ENCODE results near the gene HSPA9.

HSPA9 gene

GRCh38 chr5:138575194-138576015 lies at the start of gene HSPA9:
Gene HSPA9 (minus strand): TSS chr5:138575401. CDS start chr5:138575318, 83 bp downstream.
- DNase-seq (ENCODE audit: low read depth in 2 of 2), result peak; percentile 88 to 92

GRCh38 chr5:138623053-138623452 lies 47.9 kb upstream of the HSPA9 start:
- DNase-seq (ENCODE audit: low read depth in 2 of 2), result no peak

- no peak for DNase-seq (ENCODE audit: low read depth in 2 of 2)
Observed at GRCh38 chr5:138622051-138622450, 46.9 kb upstream of the HSPA9 start.

- DNase-seq (ENCODE audit: low read depth in 2 of 2), result no peak
Observed at GRCh38 chr5:138620663-138621224, 45.5 kb upstream of the HSPA9 start.

GRCh38 chr5:138616508-138616907 lies 41.3 kb upstream of the HSPA9 start:
- no peak for DNase-seq (ENCODE audit: low read depth in 2 of 2)

- no peak for DNase-seq (ENCODE audit: low read depth in 2 of 2)
Observed at GRCh38 chr5:138615461-138615860, 40.3 kb upstream of the HSPA9 start.

- DNase-seq (ENCODE audit: low read depth in 2 of 2), result no peak
Observed at GRCh38 chr5:138611678-138612218, 36.5 kb upstream of the HSPA9 start.

GRCh38 chr5:138610918-138611677 lies 35.9 kb upstream of the HSPA9 start:
- no peak for DNase-seq (ENCODE audit: low read depth in 2 of 2)

- no peak for DNase-seq (ENCODE audit: low read depth in 2 of 2)
Observed at GRCh38 chr5:138610415-138610917, 35.3 kb upstream of the HSPA9 start.

GRCh38 chr5:138606378-138607064 lies 31.3 kb upstream of the HSPA9 start:
- no peak for DNase-seq (ENCODE audit: low read depth in 2 of 2)

GRCh38 chr5:138605254-138605972 lies 30.2 kb upstream of the HSPA9 start:
- no peak for DNase-seq (ENCODE audit: low read depth in 2 of 2)

- no peak for DNase-seq (ENCODE audit: low read depth in 2 of 2)
Observed at GRCh38 chr5:138604176-138604785, 29.1 kb upstream of the HSPA9 start.

GRCh38 chr5:138603249-138603920 lies 28.2 kb upstream of the HSPA9 start:
- no peak for DNase-seq (ENCODE audit: low read depth in 2 of 2)

- DNase-seq (ENCODE audit: low read depth in 2 of 2), result no peak
Observed at GRCh38 chr5:138602371-138603000, 27.3 kb upstream of the HSPA9 start.

- no peak for DNase-seq (ENCODE audit: low read depth in 2 of 2)
Observed at GRCh38 chr5:138601444-138601843, 26.2 kb upstream of the HSPA9 start.

- no peak for DNase-seq (ENCODE audit: low read depth in 2 of 2)
Observed at GRCh38 chr5:138600446-138600845, 25.2 kb upstream of the HSPA9 start.

- no peak for DNase-seq (ENCODE audit: low read depth in 2 of 2)
Observed at GRCh38 chr5:138597661-138598400, 22.6 kb upstream of the HSPA9 start.

- no peak for DNase-seq (ENCODE audit: low read depth in 2 of 2)
Observed at GRCh38 chr5:138596105-138596881, 21.1 kb upstream of the HSPA9 start.
